Stomach (tissue), 4 donors: ENCODE measurements around the gene ADAM19.

ENCODE experiments used
- CTCF ChIP-seq, 7 experiments: fragments of 450-650 bp in 4 of 7; fragments of 200-600 bp in 3 of 7; sonication (generic) in 3 of 7; IDR thresholded peaks; one replicate each; pipeline ENCODE4 v1.5.1; 2016 to 2019; ENCODE audit warnings: antibody characterized with exemption in 7 of 7, control low read depth in 2 of 7, mild to moderate bottlenecking in 1 of 7
- POLR2A ChIP-seq, 4 donors: fragments of 450-650 bp; IDR thresholded peaks; one replicate each; pipeline ENCODE4 v1.6.1; 2016; ENCODE audit warnings: antibody characterized with exemption in 4 of 4, control low read depth in 2 of 4, mild to moderate bottlenecking in 1 of 4, moderate library complexity in 1 of 4
- POLR2AphosphoS5 ChIP-seq, 3 donors: sonication (generic); formaldehyde crosslinking; IDR thresholded peaks; one replicate each; pipeline ENCODE4 v1.6.1; 2016; ENCODE audit warnings: antibody characterized with exemption in 3 of 3

DNA sequence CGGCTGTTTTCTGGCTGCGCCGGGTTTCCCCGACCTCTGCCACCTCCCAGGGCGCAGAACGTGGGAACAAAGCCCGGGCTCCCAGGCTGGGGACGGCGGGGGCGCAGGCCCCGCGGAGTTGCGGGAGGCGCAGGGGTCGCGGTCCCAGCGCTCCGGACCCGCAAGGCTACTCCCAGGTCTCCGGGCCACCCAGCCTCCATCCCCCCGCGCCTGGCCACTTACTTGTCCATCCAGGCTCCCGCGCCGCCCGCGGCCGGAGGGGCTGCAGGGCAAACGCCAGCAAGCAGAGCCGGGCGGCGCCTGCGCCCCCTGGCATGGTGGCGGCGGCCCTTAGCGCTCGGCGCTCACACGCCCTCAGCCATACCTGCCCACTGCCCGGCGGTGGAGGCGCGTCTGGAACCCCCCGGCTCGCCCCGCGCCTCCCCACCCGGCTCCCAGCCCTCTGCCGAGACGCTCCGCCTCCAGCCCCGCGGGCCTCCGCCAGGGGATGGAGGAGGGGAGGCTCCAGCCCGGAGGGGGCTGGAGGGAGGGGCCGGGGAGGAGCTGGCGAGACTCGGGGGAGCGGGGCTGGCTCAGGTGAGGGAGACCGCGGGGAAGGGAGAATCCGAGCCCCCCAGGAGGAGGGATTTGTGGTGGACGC lies at the start of gene ADAM19:
- peak in 2 of 7 experiments; percentile 23 to 25 for TF ChIP-seq CTCF (IDR thresholded peaks at IDR 0.05)
- TF ChIP-seq POLR2A (IDR thresholded peaks at IDR 0.05), result no peak
- peak in 2 of 3 donors; percentile 36 to 69 for TF ChIP-seq POLR2AphosphoS5 (IDR thresholded peaks at IDR 0.05)
